ENCODE results near the gene BLOC1S3. TPM values are rescaled to one million over a fixed set of nuclear protein-coding genes. Genes with fewer than 3 reads are reported as not detected.
A peak's percentile ranks its signal among the peaks of the same experiment; 100 is the strongest.

BLOC1S3 gene
- total RNA-seq, 1 experiment from 2014 or later = 11.5 TPM

DNA sequence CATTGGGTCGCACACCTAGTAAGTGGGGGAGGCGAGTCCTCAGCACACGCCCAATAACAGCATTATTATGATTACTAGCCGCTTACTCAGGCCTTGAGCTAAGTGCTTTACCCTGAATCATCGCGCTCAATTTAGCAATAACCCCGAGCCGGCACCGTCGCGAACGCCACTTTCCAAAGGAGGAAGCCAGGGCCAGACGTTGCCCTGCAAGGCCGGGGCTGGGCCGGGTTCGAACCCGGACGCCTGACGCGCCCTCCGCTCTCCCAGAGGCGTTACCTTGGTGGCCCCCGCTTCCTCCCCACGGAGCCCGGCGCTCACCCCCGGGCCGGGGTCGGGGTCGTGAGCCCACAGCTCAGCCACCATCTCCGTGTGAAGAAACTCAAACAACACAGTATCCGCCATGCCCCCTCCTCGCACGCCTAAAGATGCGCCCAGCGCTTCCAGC is 745 bp upstream of the BLOC1S3 start, which contains the start of gene TRAPPC6A:
TRAPPC6A (minus strand) TSS at position 421 of the 445 bp plus-strand sequence; CDS start at position 402, 19 bp downstream.
- Histone ChIP-seq H3F3A (ENCODE audit: insufficient read depth, low read depth) (peaks cover 33% of the 10 kb centered on the region; the same call in 1 of the 2 replicates), H3K27me3 (ENCODE audit: insufficient read depth, low read depth) (no peaks in the 10 kb centered on the region), H2AFZ (peak within 1 kb of the TSS; percentile 95), H3K4me2 (peak within 1 kb of the TSS; percentile 98), H3K79me2 (ENCODE audit: low read depth) (peaks cover 48% of the 10 kb centered on the region), H3K9me3 (ENCODE audit: insufficient read depth, low read depth) (no peaks in the 10 kb centered on the region), H4K20me1 (ENCODE audit: insufficient read depth) (peaks cover 4% of the 10 kb centered on the region; the same call in 1 of the 2 replicates), H3K27ac (peak within 1 kb of the TSS; percentile 84), H3K36me3 (ENCODE audit: low read depth) (no peaks in the 10 kb centered on the region), H3K4me1 (replicated peaks; ENCODE audit: insufficient read depth) (peaks cover 33% of the 10 kb centered on the region), H3K9me2 (ENCODE audit: insufficient read depth) (no peaks in the 10 kb centered on the region), H3K4me3 (peak within 1 kb of the TSS; percentile 86)
- ChIA-PET POLR2A (ENCODE audit: unreplicated experiment) (interaction anchor here (0.6 to 1.2 kb wide), 8 partner anchors 10 to 1644 kb away, joined by 3 to 9 read pairs (median 6); partner anchors contain the start of gene PPP1R13L), CTCF (no interaction called here)
- TSS peak; percentile 72 for BruUV-seq (replicated peaks)
- intact Hi-C loops (cut with micrococcal nuclease; ENCODE audit: unreplicated experiment) = loop anchor here (1.0 to 2.0 kb wide), 2 partner anchors 28 to 85 kb away; partner anchors contain the start of gene PPP1R37
- TF ChIP-seq, protein P1, sequence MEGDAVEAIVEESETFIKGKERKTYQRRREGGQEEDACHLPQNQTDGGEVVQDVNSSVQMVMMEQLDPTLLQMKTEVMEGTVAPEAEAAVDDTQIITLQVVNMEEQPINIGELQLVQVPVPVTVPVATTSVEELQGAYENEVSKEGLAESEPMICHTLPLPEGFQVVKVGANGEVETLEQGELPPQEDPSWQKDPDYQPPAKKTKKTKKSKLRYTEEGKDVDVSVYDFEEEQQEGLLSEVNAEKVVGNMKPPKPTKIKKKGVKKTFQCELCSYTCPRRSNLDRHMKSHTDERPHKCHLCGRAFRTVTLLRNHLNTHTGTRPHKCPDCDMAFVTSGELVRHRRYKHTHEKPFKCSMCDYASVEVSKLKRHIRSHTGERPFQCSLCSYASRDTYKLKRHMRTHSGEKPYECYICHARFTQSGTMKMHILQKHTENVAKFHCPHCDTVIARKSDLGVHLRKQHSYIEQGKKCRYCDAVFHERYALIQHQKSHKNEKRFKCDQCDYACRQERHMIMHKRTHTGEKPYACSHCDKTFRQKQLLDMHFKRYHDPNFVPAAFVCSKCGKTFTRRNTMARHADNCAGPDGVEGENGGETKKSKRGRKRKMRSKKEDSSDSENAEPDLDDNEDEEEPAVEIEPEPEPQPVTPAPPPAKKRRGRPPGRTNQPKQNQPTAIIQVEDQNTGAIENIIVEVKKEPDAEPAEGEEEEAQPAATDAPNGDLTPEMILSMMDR (conservative IDR thresholded peaks at IDR 0.05) = no peak
- TF ChIP-seq EZH2 (IDR thresholded peaks at IDR 0.05; ENCODE audit: low read depth) = no peak
- DNase-seq = peak in 1 of 2 experiments; percentile 84

DNA sequence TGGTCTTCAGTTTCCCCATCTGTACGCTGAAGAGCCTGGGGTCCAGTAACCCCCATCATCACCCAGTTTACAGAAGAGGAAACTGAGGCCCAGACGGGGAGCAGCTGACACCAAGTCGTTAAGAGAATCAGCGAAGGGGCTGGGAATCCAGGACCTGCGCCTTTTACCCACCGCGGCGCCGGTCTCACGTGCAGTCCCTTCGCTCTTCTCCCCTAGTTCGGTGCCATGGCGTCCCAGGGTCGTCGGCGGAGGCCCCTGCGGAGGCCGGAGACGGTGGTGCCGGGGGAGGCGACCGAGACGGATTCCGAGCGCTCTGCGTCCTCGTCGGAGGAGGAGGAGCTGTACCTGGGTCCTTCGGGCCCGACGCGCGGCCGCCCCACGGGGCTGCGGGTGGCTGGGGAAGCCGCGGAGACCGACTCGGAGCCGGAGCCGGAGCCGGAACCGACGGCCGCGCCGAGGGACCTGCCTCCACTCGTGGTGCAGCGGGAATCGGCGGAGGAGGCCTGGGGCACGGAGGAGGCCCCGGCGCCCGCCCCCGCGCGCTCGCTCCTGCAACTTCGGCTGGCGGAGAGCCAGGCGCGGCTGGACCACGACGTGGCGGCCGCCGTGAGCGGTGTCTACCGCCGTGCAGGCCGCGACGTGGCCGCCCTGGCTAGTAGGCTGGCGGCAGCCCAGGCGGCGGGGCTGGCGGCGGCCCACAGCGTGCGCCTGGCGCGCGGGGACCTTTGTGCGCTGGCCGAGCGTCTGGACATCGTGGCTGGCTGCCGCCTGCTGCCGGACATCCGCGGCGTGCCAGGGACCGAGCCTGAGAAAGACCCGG is 698 bp downstream of the BLOC1S3 start:
- no peaks in the 10 kb centered on the region for H3K9me3 ChIP-seq (ENCODE audit: insufficient read depth, low read depth)
- TF ChIP-seq, protein P1 (conservative IDR thresholded peaks at IDR 0.05) = no peak
- no peak for TF ChIP-seq EZH2 (IDR thresholded peaks at IDR 0.05; ENCODE audit: low read depth)
- intact Hi-C loops (cut with micrococcal nuclease; ENCODE audit: unreplicated experiment) = loop anchor here (2.0 kb wide), 1 partner anchor 86 kb away; the partner anchor contains the start of gene PPP1R37
- BruUV-seq (replicated peaks) = no TSS peak
- peaks cover 48% of the 10 kb centered on the region for H3K79me2 ChIP-seq (ENCODE audit: low read depth)
- ChIA-PET POLR2A (ENCODE audit: unreplicated experiment) (no interaction called here), CTCF (interaction anchor here (0.6 to 0.7 kb wide), 3 partner anchors 54 to 403 kb away, joined by 3 to 4 read pairs (median 4); no protein-coding TSS in a partner anchor)
- H2AFZ ChIP-seq = peak overlapping the region; percentile 95
- H3K9me2 ChIP-seq (ENCODE audit: insufficient read depth) = no peaks in the 10 kb centered on the region
- peaks cover 35% of the 10 kb centered on the region; the same call in 1 of the 2 replicates for H3F3A ChIP-seq (ENCODE audit: insufficient read depth, low read depth)
- no peaks in the 10 kb centered on the region for H3K36me3 ChIP-seq (ENCODE audit: low read depth)
- peaks cover 4% of the 10 kb centered on the region; the same call in 1 of the 2 replicates for H4K20me1 ChIP-seq (ENCODE audit: insufficient read depth)
- H3K4me1 ChIP-seq (replicated peaks; ENCODE audit: insufficient read depth) = peaks cover 39% of the 10 kb centered on the region
- H3K4me2 ChIP-seq = peak overlapping the region; percentile 98
- no peaks in the 10 kb centered on the region for H3K27me3 ChIP-seq (ENCODE audit: insufficient read depth, low read depth)
- DNase-seq = peak; percentile 35 to 49
- peak overlapping the region; percentile 86 for H3K4me3 ChIP-seq
- peak overlapping the region; percentile 51 for H3K27ac ChIP-seq

DNA sequence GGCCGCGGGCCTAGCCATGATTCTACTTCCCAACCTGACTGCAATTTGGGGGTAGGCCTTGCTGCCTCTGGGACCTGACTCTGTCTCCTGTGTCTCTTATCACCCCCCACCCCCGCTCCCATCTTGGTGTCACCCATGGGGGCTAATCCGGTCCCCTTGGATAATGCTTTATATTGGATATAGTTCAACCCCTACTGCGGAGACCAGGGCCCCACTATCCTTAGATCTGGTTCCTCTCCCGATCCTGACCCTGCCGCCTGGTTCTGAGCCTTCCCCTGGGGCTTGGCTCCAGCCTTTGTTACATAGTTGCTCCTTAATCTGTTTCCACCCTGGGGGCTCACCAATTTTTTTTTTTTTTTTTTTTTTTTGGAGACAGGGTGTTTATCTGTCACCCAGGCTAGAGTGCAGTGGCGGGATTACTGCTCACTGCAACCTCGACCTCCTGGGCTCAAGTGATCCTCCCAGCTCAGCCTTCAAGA is 1.3 kb downstream of the BLOC1S3 start:
- CTCF ChIA-PET = no interaction called here
- peak overlapping the region; percentile 51; the same call in 1 of the 2 replicates for H3K27ac ChIP-seq
- intact Hi-C loops (cut with micrococcal nuclease; ENCODE audit: unreplicated experiment) = loop anchor here (2.0 kb wide), 1 partner anchor 87 kb away; the partner anchor contains the start of gene PPP1R37

More for the DNA sequence above, 1.3 kb downstream of the BLOC1S3 start:
- peak in 1 of 2 experiments; percentile 31 for DNase-seq
- Histone ChIP-seq H3F3A (ENCODE audit: insufficient read depth, low read depth) (peaks cover 37% of the 10 kb centered on the region; the same call in 1 of the 2 replicates), H2AFZ (peak overlapping the region; percentile 95), H3K9me3 (ENCODE audit: insufficient read depth, low read depth) (no peaks in the 10 kb centered on the region), H3K36me3 (ENCODE audit: low read depth) (no peaks in the 10 kb centered on the region), H3K4me1 (replicated peaks; ENCODE audit: insufficient read depth) (peaks cover 39% of the 10 kb centered on the region), H3K4me2 (peak overlapping the region; percentile 98), H3K27me3 (ENCODE audit: insufficient read depth, low read depth) (no peaks in the 10 kb centered on the region), H4K20me1 (ENCODE audit: insufficient read depth) (peaks cover 4% of the 10 kb centered on the region; the same call in 1 of the 2 replicates), H3K4me3 (peak overlapping the region; percentile 86), H3K79me2 (ENCODE audit: low read depth) (peaks cover 48% of the 10 kb centered on the region), H3K9me2 (ENCODE audit: insufficient read depth) (no peaks in the 10 kb centered on the region)
- no TSS peak for BruUV-seq (replicated peaks)
- POLR2A ChIA-PET (ENCODE audit: unreplicated experiment) = no interaction called here
- no peak for TF ChIP-seq EZH2 (IDR thresholded peaks at IDR 0.05; ENCODE audit: low read depth)
- TF ChIP-seq, protein P1 (conservative IDR thresholded peaks at IDR 0.05) = no peak
